Peyer's patch (tissue), 4 donors: Measurements from ENCODE around the gene TGFBR3L.

Experiments
- POLR2A ChIP-seq, 2 donors: fragments of 450-650 bp; IDR thresholded peaks; one replicate each; pipeline ENCODE4 v1.5.1; 2017; ENCODE audit warnings: antibody characterized with exemption in 2 of 2, mild to moderate bottlenecking in 2 of 2, moderate library complexity in 2 of 2
- TF ChIP-seq, protein P1 (sequence below), 6 experiments: fragments of 450-650 bp in 4 of 6; fragments of 200-600 bp in 2 of 6; sonication (generic) in 1 of 6; IDR thresholded peaks; one replicate each; pipeline ENCODE4 v1.5.1; 2017 to 2019; ENCODE audit warnings: antibody characterized with exemption in 6 of 6, mild to moderate bottlenecking in 3 of 6, moderate library complexity in 1 of 6

DNA sequence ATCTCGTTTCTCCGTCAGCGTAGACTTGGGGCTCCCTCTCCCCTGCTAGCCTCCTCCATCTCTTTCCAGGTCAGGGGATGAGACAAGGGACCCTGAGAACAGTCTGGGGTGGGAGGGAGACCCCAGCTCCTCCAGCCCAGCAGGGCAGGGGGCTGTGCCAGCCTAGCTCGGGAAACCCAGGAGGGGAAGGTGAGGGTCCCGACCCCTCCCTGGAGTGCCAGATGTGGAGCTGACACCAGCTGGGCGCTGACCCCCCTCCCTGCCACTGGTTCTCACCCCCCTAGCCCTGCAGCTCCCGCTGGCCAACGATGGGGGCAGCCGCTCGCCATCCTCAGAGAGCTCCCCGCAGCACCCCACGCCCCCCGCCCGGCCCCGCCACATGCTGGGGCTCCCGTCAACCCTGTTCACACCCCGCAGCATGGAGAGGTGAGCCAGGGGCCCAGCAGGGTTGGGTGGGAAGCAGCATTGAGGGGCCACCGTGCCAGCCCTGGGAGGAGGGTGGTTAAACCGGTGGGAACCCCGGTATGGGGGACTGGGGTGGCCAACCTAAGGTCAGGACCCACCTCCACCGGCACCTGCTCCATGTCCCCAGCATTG, 5.1 kb upstream of the TGFBR3L start:
- TF ChIP-seq, protein P1, sequence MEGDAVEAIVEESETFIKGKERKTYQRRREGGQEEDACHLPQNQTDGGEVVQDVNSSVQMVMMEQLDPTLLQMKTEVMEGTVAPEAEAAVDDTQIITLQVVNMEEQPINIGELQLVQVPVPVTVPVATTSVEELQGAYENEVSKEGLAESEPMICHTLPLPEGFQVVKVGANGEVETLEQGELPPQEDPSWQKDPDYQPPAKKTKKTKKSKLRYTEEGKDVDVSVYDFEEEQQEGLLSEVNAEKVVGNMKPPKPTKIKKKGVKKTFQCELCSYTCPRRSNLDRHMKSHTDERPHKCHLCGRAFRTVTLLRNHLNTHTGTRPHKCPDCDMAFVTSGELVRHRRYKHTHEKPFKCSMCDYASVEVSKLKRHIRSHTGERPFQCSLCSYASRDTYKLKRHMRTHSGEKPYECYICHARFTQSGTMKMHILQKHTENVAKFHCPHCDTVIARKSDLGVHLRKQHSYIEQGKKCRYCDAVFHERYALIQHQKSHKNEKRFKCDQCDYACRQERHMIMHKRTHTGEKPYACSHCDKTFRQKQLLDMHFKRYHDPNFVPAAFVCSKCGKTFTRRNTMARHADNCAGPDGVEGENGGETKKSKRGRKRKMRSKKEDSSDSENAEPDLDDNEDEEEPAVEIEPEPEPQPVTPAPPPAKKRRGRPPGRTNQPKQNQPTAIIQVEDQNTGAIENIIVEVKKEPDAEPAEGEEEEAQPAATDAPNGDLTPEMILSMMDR (IDR thresholded peaks at IDR 0.05) = no peak
- TF ChIP-seq POLR2A (IDR thresholded peaks at IDR 0.05) = no peak
